Right lobe of liver (tissue), 4 donors: ENCODE results near the gene RNF168.

Experiments
- CTCF ChIP-seq, 4 donors: fragments of 200-600 bp in 3 of 4; fragments of 450-650 bp in 1 of 4; IDR thresholded peaks; one replicate each; pipeline versions ENCODE4 v1.5.1 to v1.8.0; 2016 to 2022; ENCODE audit warnings: antibody characterized with exemption in 4 of 4, mild to moderate bottlenecking in 2 of 4
- POLR2A ChIP-seq: fragments of 450-650 bp; IDR thresholded peaks from one replicate; pipeline ENCODE4 v1.6.1; 2017; ENCODE audit warnings: antibody characterized with exemption, mild to moderate bottlenecking
- donor health status: DM: no; HTN: no; CAD: no.
- donor health status: DM: no; HTN: no; CAD: no.
- donor health status: DM: no; HTN: yes; CAD: no.

GRCh38 chr3:196463804-196464203 is 39.8 kb downstream of the RNF168 start:
- no peak for TF ChIP-seq CTCF (IDR thresholded peaks at IDR 0.05)
- no peak for TF ChIP-seq POLR2A
